HCT116 (cell line): ENCODE results near the gene ELK3. TPM values are rescaled to one million over a fixed set of nuclear protein-coding genes. Genes with fewer than 3 reads are reported as not detected.

Source experiments
- ATAC-seq: fragments of 200-7000 bp; cut with Tn5 transposase; 2 replicates; pipeline ENCODE4 v1.9.1; 2020; ENCODE audit warnings: mild to moderate bottlenecking, moderate library complexity
- BruUV-seq: library from RNA; stranded (reverse); fragments of 400-500 nt; replicated peaks from 2 replicates; lab custom pipeline; 2021; lab: Mats Ljungman, UMichigan
- CTCF ChIA-PET: fragments of 300-600 bp; sonication (Branson Sonifier 250); formaldehyde crosslinking; loops from one replicate; lab custom pipeline; 2021; ENCODE audit warnings: antibody characterized with exemption; lab: Charles Lee
- POLR2A ChIA-PET: fragments of 300-600, 350-600 bp; sonication (Branson Sonifier 250); formaldehyde crosslinking; loops from one replicate; lab custom pipeline; 2021; ENCODE audit warnings: antibody characterized with exemption; lab: Charles Lee
- RAD21 ChIA-PET, 2 experiments: fragments of 300-600 bp; sonication (Branson Sonifier 250); formaldehyde crosslinking; loops; one replicate each; lab custom pipeline; 2023; ENCODE audit warnings: low total read pairs in 2 of 2; ENCODE audit not compliant: uncharacterized antibody in 2 of 2, unreplicated experiment in 2 of 2, low non-redundant PET in 1 of 2; lab: Charles Lee
- DNase-seq: peaks from one replicate; pipeline ENCODE4 v3.0.0-alpha.2; 2010; ENCODE audit warnings: low read depth, low spot score
- H2AFZ ChIP-seq: fragments of 200-600 bp; shearing (Covaris generic), sonication (generic); 2 replicates; pipeline ENCODE4 v1.6.1; 2017; ENCODE audit warnings: low read depth, mixed run types, mixed read lengths, antibody characterized with exemption, low read length; ENCODE audit not compliant: poor library complexity, severe bottlenecking
- H3K27ac ChIP-seq: 2 replicates; pipeline ENCODE4 v1.5.1; 2012; ENCODE audit warnings: low read depth, low read length
- H3K27me3 ChIP-seq: fragments of 200-600 bp; sonication (generic); 2 replicates; pipeline ENCODE4 v1.6.1; 2016; ENCODE audit warnings: mixed run types, low read length, mixed read lengths; ENCODE audit not compliant: insufficient read depth
- H3K36me3 ChIP-seq, 2 experiments: fragments of 200-500 bp in 1 of 2; fragments of 200-600 bp in 1 of 2; sonication (Bioruptor generic) in 1 of 2; sonication (generic) in 1 of 2; 2 replicates each; pipeline versions ENCODE4 v1.5.1 to v1.6.1; 2014 to 2016; ENCODE audit warnings: low read length in 2 of 2, inconsistent platforms in 1 of 2, mixed read lengths in 1 of 2, mixed run types in 1 of 2; ENCODE audit not compliant: insufficient read depth in 2 of 2, control insufficient read depth in 1 of 2
- H3K4me1 ChIP-seq, 2 experiments: fragments of 200-600 bp in 1 of 2; sonication (generic) in 1 of 2; 2 replicates each; pipeline versions ENCODE4 v1.5.1 to v1.6.1; 2012 to 2017; ENCODE audit warnings: low read length in 2 of 2, inconsistent platforms in 1 of 2, mild to moderate bottlenecking in 1 of 2, mixed read lengths in 1 of 2, mixed run types in 1 of 2, moderate library complexity in 1 of 2; ENCODE audit not compliant: insufficient read depth in 2 of 2, control insufficient read depth in 1 of 2
- H3K4me2 ChIP-seq: fragments of 200-600 bp; sonication (generic); 2 replicates; pipeline ENCODE4 v1.6.1; 2017; ENCODE audit warnings: mixed run types, low read length, mixed read lengths
- H3K4me3 ChIP-seq, 2 experiments: fragments of 200-600 bp in 1 of 2; sonication (generic) in 1 of 2; replicated peaks in 1 of 2; 2 replicates each; pipeline ENCODE4 v1.5.1; 2011 to 2016; ENCODE audit warnings: low read length in 2 of 2, control low read depth in 1 of 2, low read depth in 1 of 2, mild to moderate bottlenecking in 1 of 2, mixed read lengths in 1 of 2, mixed run types in 1 of 2
- H3K79me2 ChIP-seq: fragments of 200-600 bp; sonication (generic); 2 replicates; pipeline ENCODE4 v1.6.1; 2017; ENCODE audit warnings: mild to moderate bottlenecking, mixed run types, low read length, moderate library complexity, mixed read lengths; ENCODE audit not compliant: insufficient read depth
- H3K9ac ChIP-seq: fragments of 200-600 bp; sonication (generic); 2 replicates; pipeline ENCODE4 v1.6.1; 2016; ENCODE audit warnings: low read length, mixed read lengths
- H3K9me2 ChIP-seq: fragments of 200-600 bp; sonication (generic), shearing (Covaris generic); 2 replicates; pipeline ENCODE4 v1.6.1; 2017; ENCODE audit warnings: mixed run types, mild to moderate bottlenecking, moderate library complexity; ENCODE audit not compliant: insufficient read depth
- H3K9me3 ChIP-seq, 2 experiments: fragments of 200-500 bp in 1 of 2; fragments of 200-600 bp in 1 of 2; sonication (Bioruptor generic) in 1 of 2; sonication (generic) in 1 of 2; 2 replicates each; pipeline ENCODE4 v1.6.1; 2014 to 2017; ENCODE audit warnings: low read length in 2 of 2, mixed read lengths in 2 of 2, inconsistent platforms in 1 of 2, low read depth in 1 of 2, mild to moderate bottlenecking in 1 of 2, mixed run types in 1 of 2, moderate library complexity in 1 of 2; ENCODE audit not compliant: control insufficient read depth in 1 of 2, insufficient read depth in 1 of 2
- H4K20me1 ChIP-seq: fragments of 200-600 bp; sonication (generic), shearing (Covaris generic); 2 replicates; pipeline ENCODE4 v1.6.1; 2017; ENCODE audit warnings: mixed run types, mild to moderate bottlenecking, moderate library complexity; ENCODE audit not compliant: insufficient read depth
- CBX3 ChIP-seq: IDR thresholded peaks from 2 replicates; pipeline ENCODE4 v1.6.1; 2012; ENCODE audit warnings: low read depth
- CEBPB ChIP-seq: IDR thresholded peaks from 2 replicates; pipeline ENCODE4 v1.6.1; 2012; ENCODE audit warnings: low read depth
- ELF1 ChIP-seq: IDR thresholded peaks from 2 replicates; pipeline ENCODE4 v1.6.1; 2012; ENCODE audit warnings: low read depth, borderline replicate concordance
- EZH2 ChIP-seq: fragments of 200-600 bp; sonication (generic); IDR thresholded peaks from 2 replicates; pipeline ENCODE4 v1.6.1; 2017; ENCODE audit warnings: antibody characterized with exemption, mixed run types
- EZH2phosphoT487 ChIP-seq: fragments of 200-600 bp; IDR thresholded peaks from 2 replicates; pipeline ENCODE4 v1.6.1; 2018; ENCODE audit warnings: antibody characterized with exemption, borderline replicate concordance
- JUND ChIP-seq: IDR thresholded peaks from 2 replicates; pipeline ENCODE4 v1.6.1; 2012
- POLR2A ChIP-seq: IDR thresholded peaks from 2 replicates; pipeline ENCODE4 v1.7.0; 2011; ENCODE audit warnings: borderline replicate concordance; ENCODE audit not compliant: insufficient read depth, insufficient read length; ENCODE audit errors: extremely low read depth
- POLR2AphosphoS5 ChIP-seq: IDR thresholded peaks from 2 replicates; pipeline ENCODE4 v1.6.1; 2011; ENCODE audit warnings: mild to moderate bottlenecking, low read depth, low read length, moderate library complexity
- SIN3A ChIP-seq: IDR thresholded peaks from 2 replicates; pipeline ENCODE4 v1.6.1; 2012; ENCODE audit warnings: low read depth
- SP1 ChIP-seq: IDR thresholded peaks from 2 replicates; pipeline ENCODE4 v1.6.1; 2012; ENCODE audit warnings: low read depth
- SRF ChIP-seq: IDR thresholded peaks from 2 replicates; pipeline ENCODE4 v1.6.1; 2012; ENCODE audit warnings: low read depth
- TCF7L2 ChIP-seq: IDR thresholded peaks from 2 replicates; pipeline ENCODE4 v1.7.0; 2011; ENCODE audit warnings: borderline replicate concordance, inconsistent platforms; ENCODE audit not compliant: insufficient read depth, insufficient read length; ENCODE audit errors: extremely low read depth
- YY1 ChIP-seq: IDR thresholded peaks from 2 replicates; pipeline ENCODE4 v1.6.1; 2011; ENCODE audit warnings: low read length, low read depth, moderate library complexity, mild to moderate bottlenecking; ENCODE audit not compliant: insufficient replicate concordance; ENCODE audit errors: extremely low read depth
- ZNF274 ChIP-seq: fragments of 200-500 bp; sonication (Bioruptor generic); IDR thresholded peaks from 2 replicates; pipeline ENCODE4 v1.6.1; 2014; ENCODE audit warnings: mild to moderate bottlenecking, low read depth, low read length, inconsistent platforms
- intact Hi-C: fragments of 100-400 bp; cut with micrococcal nuclease; formaldehyde crosslinking; loops from 2 replicates; pipeline ENCODE4 v1.10.0; 2022
- total RNA-seq: library from RNA; stranded (reverse); gene quantifications from one replicate; pipeline ENCODE4 v1.2.1, GENCODE V29; 2021; ENCODE audit not compliant: unreplicated experiment
- TF ChIP-seq, protein P1 (sequence below): IDR thresholded peaks from 2 replicates; pipeline ENCODE4 v1.6.1; 2011; ENCODE audit warnings: mild to moderate bottlenecking, low read length, moderate library complexity; ENCODE audit not compliant: insufficient replicate concordance; ENCODE audit errors: extremely low read depth
- TF ChIP-seq, protein P2 (sequence below): IDR thresholded peaks from 2 replicates; pipeline ENCODE4 v1.6.1; 2012; ENCODE audit warnings: low read depth

Gene ELK3
- total RNA-seq, 1 experiment from 2014 or later, result 45.6 TPM

DNA sequence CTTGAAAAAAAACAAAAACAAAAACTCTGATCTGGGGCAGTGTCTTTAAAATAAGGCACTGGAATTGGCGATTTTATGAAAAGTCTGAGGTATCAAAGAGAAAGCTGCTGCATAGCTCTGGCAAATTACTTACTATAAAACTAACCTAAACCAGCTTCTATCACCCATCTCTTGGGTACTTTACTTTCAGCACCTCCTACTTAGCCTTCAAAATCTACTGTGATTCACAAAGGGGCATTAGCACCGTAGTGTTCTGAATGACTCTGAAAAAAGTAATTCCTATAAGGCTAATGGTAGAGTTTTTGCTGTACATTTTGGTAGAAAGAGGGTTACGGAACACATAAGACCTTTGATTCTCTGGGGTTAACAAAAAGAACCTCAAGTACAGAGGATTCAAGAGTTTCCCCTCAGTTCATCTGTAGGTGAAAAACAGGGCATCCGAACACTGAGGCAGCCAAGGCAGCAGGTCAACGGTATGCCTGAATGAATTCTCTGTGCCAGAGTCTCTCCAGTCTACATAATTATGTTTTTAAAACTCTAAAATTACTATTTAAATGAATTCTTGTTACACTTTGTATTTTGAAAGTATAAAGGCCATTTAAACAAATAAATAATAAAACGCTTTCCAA, 101.5 kb downstream of the ELK3 start:
- no peak overlapping the region for H3K4me3 ChIP-seq
- ATAC-seq, result no peak
- no peak overlapping the region for H2AFZ ChIP-seq

More for the DNA sequence above, 101.5 kb downstream of the ELK3 start:
- no peak overlapping the region for H3K27ac ChIP-seq
- TF ChIP-seq ZNF274 (no peak), EZH2phosphoT487 (no peak), SIN3A (no peak), ELF1 (no peak), YY1 (no peak), CBX3 (no peak), POLR2AphosphoS5 (no peak), TCF7L2 (no peak), SRF (no peak), EZH2 (no peak), SP1 (no peak), CEBPB (no peak), POLR2A (no peak), JUND (no peak)
- TF ChIP-seq, protein P1, sequence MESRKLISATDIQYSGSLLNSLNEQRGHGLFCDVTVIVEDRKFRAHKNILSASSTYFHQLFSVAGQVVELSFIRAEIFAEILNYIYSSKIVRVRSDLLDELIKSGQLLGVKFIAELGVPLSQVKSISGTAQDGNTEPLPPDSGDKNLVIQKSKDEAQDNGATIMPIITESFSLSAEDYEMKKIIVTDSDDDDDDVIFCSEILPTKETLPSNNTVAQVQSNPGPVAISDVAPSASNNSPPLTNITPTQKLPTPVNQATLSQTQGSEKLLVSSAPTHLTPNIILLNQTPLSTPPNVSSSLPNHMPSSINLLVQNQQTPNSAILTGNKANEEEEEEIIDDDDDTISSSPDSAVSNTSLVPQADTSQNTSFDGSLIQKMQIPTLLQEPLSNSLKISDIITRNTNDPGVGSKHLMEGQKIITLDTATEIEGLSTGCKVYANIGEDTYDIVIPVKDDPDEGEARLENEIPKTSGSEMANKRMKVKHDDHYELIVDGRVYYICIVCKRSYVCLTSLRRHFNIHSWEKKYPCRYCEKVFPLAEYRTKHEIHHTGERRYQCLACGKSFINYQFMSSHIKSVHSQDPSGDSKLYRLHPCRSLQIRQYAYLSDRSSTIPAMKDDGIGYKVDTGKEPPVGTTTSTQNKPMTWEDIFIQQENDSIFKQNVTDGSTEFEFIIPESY, result no peak
- TF ChIP-seq, protein P2, sequence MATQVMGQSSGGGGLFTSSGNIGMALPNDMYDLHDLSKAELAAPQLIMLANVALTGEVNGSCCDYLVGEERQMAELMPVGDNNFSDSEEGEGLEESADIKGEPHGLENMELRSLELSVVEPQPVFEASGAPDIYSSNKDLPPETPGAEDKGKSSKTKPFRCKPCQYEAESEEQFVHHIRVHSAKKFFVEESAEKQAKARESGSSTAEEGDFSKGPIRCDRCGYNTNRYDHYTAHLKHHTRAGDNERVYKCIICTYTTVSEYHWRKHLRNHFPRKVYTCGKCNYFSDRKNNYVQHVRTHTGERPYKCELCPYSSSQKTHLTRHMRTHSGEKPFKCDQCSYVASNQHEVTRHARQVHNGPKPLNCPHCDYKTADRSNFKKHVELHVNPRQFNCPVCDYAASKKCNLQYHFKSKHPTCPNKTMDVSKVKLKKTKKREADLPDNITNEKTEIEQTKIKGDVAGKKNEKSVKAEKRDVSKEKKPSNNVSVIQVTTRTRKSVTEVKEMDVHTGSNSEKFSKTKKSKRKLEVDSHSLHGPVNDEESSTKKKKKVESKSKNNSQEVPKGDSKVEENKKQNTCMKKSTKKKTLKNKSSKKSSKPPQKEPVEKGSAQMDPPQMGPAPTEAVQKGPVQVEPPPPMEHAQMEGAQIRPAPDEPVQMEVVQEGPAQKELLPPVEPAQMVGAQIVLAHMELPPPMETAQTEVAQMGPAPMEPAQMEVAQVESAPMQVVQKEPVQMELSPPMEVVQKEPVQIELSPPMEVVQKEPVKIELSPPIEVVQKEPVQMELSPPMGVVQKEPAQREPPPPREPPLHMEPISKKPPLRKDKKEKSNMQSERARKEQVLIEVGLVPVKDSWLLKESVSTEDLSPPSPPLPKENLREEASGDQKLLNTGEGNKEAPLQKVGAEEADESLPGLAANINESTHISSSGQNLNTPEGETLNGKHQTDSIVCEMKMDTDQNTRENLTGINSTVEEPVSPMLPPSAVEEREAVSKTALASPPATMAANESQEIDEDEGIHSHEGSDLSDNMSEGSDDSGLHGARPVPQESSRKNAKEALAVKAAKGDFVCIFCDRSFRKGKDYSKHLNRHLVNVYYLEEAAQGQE, result no peak
- no peaks in the 10 kb centered on the region for H3K4me1 ChIP-seq
- no peak for DNase-seq
- no peaks in the 10 kb centered on the region for H3K79me2 ChIP-seq
- H3K9me3 ChIP-seq, result no peaks in the 10 kb centered on the region
- H3K36me3 ChIP-seq, result no peaks in the 10 kb centered on the region
- ChIA-PET RAD21 (no interaction called here), CTCF (no interaction called here), POLR2A (no interaction called here)
- intact Hi-C loops, result no loop called here
- BruUV-seq, result no TSS peak
- H3K4me2 ChIP-seq, result no peak overlapping the region
- no peaks in the 10 kb centered on the region for H4K20me1 ChIP-seq
- 0 out of 2 replicates have a peak, but pooled peaks cover 1% of the 10 kb centered on the region for H3K9me2 ChIP-seq
- H3K27me3 ChIP-seq, result no peaks in the 10 kb centered on the region
- no peak overlapping the region for H3K9ac ChIP-seq
